Measurements from ENCODE around the gene LRRC57. TPM values are rescaled to one million over a fixed set of nuclear protein-coding genes. Genes with fewer than 3 reads are reported as not detected.
A peak's percentile ranks its signal among the peaks of the same experiment; 100 is the strongest.

Gene LRRC57
- total and polyA plus RNA-seq, 2 of the 13 experiments (the other 11 are each of a cell fraction or from before 2014, with no cell fraction given): 5.8 to 14.8 TPM

DNA sequence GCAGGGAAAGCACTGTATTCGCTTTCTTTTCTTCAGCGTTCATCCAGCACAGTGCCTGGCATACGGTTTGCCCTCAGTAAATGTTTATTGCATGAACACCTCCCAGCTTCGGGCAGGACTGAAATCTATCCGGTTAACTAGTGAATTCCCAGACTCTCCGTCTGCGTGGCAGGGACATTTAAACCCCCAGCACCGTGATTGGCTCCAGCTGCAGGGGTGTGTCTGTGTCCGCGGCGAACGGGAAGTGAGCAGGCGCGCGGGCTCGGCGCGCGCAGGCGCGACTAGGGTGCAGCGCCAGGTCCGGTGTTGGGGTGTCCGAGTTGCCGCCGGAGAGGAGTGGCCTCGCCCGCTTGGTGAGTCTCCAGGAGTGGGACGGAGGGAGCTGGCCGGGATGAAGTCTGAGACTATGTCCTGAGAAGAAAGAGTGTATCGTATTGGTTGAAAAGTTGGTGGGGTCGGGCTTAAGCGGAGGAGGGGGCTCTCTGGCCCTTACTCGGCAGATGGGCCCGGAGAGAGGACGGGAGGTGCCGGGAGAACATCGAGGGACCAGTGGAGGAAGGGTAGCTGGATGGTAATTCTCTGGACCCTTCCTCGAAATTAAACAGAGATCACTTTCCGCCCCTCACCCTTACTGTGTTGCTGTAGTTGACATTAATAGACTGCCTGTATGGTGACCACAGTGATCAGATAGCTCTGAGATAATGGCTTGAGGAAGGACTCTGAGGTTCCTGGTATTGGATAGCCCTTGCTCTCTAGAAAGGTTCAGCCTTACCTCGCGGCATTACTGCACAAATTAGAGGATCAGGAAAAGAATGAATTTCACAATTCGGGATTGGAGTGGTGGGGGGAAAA lies 53.0 kb downstream of the LRRC57 start, which contains the start of gene SNAP23 (continued):
- TF ChIP-seq, protein P1, sequence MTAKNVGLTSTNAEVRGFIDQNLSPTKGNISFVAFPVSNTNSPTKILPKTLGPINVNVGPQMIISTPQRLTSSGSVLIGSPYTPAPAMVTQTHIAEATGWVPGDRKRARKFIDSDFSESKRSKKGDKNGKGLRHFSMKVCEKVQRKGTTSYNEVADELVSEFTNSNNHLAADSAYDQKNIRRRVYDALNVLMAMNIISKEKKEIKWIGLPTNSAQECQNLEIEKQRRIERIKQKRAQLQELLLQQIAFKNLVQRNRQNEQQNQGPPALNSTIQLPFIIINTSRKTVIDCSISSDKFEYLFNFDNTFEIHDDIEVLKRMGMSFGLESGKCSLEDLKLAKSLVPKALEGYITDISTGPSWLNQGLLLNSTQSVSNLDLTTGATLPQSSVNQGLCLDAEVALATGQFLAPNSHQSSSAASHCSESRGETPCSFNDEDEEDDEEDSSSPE (CRISPR knock-in tag; IDR thresholded peaks at IDR 0.05): peak; percentile 81
- no peak for TF ChIP-seq ZNF432 (CRISPR knock-in tag; IDR thresholded peaks at IDR 0.05; ENCODE audit: borderline replicate concordance)
- TF ChIP-seq, protein P2, sequence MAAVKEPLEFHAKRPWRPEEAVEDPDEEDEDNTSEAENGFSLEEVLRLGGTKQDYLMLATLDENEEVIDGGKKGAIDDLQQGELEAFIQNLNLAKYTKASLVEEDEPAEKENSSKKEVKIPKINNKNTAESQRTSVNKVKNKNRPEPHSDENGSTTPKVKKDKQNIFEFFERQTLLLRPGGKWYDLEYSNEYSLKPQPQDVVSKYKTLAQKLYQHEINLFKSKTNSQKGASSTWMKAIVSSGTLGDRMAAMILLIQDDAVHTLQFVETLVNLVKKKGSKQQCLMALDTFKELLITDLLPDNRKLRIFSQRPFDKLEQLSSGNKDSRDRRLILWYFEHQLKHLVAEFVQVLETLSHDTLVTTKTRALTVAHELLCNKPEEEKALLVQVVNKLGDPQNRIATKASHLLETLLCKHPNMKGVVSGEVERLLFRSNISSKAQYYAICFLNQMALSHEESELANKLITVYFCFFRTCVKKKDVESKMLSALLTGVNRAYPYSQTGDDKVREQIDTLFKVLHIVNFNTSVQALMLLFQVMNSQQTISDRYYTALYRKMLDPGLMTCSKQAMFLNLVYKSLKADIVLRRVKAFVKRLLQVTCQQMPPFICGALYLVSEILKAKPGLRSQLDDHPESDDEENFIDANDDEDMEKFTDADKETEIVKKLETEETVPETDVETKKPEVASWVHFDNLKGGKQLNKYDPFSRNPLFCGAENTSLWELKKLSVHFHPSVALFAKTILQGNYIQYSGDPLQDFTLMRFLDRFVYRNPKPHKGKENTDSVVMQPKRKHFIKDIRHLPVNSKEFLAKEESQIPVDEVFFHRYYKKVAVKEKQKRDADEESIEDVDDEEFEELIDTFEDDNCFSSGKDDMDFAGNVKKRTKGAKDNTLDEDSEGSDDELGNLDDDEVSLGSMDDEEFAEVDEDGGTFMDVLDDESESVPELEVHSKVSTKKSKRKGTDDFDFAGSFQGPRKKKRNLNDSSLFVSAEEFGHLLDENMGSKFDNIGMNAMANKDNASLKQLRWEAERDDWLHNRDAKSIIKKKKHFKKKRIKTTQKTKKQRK (IDR thresholded peaks at IDR 0.05; ENCODE audit: low read length): no peak
- TF ChIP-seq, protein P3, sequence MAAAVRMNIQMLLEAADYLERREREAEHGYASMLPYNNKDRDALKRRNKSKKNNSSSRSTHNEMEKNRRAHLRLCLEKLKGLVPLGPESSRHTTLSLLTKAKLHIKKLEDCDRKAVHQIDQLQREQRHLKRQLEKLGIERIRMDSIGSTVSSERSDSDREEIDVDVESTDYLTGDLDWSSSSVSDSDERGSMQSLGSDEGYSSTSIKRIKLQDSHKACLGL (CRISPR knock-in tag; IDR thresholded peaks at IDR 0.05): no peak
- TF ChIP-seq, protein P4, sequence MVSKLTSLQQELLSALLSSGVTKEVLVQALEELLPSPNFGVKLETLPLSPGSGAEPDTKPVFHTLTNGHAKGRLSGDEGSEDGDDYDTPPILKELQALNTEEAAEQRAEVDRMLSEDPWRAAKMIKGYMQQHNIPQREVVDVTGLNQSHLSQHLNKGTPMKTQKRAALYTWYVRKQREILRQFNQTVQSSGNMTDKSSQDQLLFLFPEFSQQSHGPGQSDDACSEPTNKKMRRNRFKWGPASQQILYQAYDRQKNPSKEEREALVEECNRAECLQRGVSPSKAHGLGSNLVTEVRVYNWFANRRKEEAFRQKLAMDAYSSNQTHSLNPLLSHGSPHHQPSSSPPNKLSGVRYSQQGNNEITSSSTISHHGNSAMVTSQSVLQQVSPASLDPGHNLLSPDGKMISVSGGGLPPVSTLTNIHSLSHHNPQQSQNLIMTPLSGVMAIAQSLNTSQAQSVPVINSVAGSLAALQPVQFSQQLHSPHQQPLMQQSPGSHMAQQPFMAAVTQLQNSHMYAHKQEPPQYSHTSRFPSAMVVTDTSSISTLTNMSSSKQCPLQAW (CRISPR knock-in tag; IDR thresholded peaks at IDR 0.05): no peak
- TF ChIP-seq, protein P5, sequence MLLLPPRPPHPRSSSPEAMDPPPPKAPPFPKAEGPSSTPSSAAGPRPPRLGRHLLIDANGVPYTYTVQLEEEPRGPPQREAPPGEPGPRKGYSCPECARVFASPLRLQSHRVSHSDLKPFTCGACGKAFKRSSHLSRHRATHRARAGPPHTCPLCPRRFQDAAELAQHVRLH (CRISPR knock-in tag; IDR thresholded peaks at IDR 0.05; ENCODE audit: borderline replicate concordance, low read depth): peak; percentile 36; the same call in 1 of the 2 replicates
- TF ChIP-seq, protein P6, sequence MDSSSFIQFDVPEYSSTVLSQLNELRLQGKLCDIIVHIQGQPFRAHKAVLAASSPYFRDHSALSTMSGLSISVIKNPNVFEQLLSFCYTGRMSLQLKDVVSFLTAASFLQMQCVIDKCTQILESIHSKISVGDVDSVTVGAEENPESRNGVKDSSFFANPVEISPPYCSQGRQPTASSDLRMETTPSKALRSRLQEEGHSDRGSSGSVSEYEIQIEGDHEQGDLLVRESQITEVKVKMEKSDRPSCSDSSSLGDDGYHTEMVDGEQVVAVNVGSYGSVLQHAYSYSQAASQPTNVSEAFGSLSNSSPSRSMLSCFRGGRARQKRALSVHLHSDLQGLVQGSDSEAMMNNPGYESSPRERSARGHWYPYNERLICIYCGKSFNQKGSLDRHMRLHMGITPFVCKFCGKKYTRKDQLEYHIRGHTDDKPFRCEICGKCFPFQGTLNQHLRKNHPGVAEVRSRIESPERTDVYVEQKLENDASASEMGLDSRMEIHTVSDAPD (CRISPR knock-in tag; IDR thresholded peaks at IDR 0.05): no peak
- TF ChIP-seq ZNF670 (CRISPR knock-in tag; IDR thresholded peaks at IDR 0.05; ENCODE audit: borderline replicate concordance): peak; percentile 33; the same call in 1 of the 2 replicates
- peak; percentile 85 for TF ChIP-seq PHF8 (CRISPR knock-in tag; IDR thresholded peaks at IDR 0.05)
- TF ChIP-seq ZNF160 (CRISPR knock-in tag; IDR thresholded peaks at IDR 0.05): no peak
- TF ChIP-seq, protein P7, sequence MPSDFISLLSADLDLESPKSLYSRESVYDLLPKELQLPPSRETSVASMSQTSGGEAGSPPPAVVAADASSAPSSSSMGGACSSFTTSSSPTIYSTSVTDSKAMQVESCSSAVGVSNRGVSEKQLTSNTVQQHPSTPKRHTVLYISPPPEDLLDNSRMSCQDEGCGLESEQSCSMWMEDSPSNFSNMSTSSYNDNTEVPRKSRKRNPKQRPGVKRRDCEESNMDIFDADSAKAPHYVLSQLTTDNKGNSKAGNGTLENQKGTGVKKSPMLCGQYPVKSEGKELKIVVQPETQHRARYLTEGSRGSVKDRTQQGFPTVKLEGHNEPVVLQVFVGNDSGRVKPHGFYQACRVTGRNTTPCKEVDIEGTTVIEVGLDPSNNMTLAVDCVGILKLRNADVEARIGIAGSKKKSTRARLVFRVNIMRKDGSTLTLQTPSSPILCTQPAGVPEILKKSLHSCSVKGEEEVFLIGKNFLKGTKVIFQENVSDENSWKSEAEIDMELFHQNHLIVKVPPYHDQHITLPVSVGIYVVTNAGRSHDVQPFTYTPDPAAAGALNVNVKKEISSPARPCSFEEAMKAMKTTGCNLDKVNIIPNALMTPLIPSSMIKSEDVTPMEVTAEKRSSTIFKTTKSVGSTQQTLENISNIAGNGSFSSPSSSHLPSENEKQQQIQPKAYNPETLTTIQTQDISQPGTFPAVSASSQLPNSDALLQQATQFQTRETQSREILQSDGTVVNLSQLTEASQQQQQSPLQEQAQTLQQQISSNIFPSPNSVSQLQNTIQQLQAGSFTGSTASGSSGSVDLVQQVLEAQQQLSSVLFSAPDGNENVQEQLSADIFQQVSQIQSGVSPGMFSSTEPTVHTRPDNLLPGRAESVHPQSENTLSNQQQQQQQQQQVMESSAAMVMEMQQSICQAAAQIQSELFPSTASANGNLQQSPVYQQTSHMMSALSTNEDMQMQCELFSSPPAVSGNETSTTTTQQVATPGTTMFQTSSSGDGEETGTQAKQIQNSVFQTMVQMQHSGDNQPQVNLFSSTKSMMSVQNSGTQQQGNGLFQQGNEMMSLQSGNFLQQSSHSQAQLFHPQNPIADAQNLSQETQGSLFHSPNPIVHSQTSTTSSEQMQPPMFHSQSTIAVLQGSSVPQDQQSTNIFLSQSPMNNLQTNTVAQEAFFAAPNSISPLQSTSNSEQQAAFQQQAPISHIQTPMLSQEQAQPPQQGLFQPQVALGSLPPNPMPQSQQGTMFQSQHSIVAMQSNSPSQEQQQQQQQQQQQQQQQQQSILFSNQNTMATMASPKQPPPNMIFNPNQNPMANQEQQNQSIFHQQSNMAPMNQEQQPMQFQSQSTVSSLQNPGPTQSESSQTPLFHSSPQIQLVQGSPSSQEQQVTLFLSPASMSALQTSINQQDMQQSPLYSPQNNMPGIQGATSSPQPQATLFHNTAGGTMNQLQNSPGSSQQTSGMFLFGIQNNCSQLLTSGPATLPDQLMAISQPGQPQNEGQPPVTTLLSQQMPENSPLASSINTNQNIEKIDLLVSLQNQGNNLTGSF (CRISPR knock-in tag; IDR thresholded peaks at IDR 0.05): no peak; the same call in 1 of the 2 replicates
- no peak for TF ChIP-seq MEIS2 (CRISPR knock-in tag; IDR thresholded peaks at IDR 0.05)
- peak; percentile 34; the same call in 1 of the 2 replicates for TF ChIP-seq ATF1 (CRISPR knock-in tag; IDR thresholded peaks at IDR 0.05)
- TF ChIP-seq NCOA2 (CRISPR knock-in tag; IDR thresholded peaks at IDR 0.05): peak; percentile 33; the same call in 1 of the 2 replicates

Data from HepG2 (cell line).